Osteoblast (primary cell): Measurements from ENCODE around the gene SETD3. TPM values are rescaled to one million over a fixed set of nuclear protein-coding genes. Genes with fewer than 3 reads are reported as not detected.

Experiments used
- DNase-seq: peaks from one replicate; pipeline ENCODE4 v3.0.0; 2011; ENCODE audit warnings: low spot score, mixed read lengths; ENCODE audit not compliant: insufficient read length; ENCODE audit errors: missing footprints
- H2AFZ ChIP-seq: 2 replicates; pipeline ENCODE4 v1.6.0; 2011; ENCODE audit warnings: mild to moderate bottlenecking, low read length
- H3K27ac ChIP-seq: 2 replicates; pipeline ENCODE4 v1.5.1; 2011; ENCODE audit warnings: mild to moderate bottlenecking, low read depth, low read length, moderate library complexity
- H3K27me3 ChIP-seq: 2 replicates; pipeline ENCODE4 v1.6.0; 2012; ENCODE audit warnings: mild to moderate bottlenecking, control low read depth, inconsistent platforms, low read length, moderate library complexity; ENCODE audit not compliant: insufficient read depth
- H3K36me3 ChIP-seq: 2 replicates; pipeline ENCODE4 v1.5.1; 2011; ENCODE audit warnings: mild to moderate bottlenecking, low read length, control low read depth, moderate library complexity; ENCODE audit not compliant: insufficient read depth
- H3K4me1 ChIP-seq: 2 replicates; pipeline ENCODE4 v1.5.1; 2011; ENCODE audit warnings: mild to moderate bottlenecking, low read length, control low read depth, moderate library complexity; ENCODE audit not compliant: insufficient read depth
- H3K4me2 ChIP-seq: 2 replicates; pipeline ENCODE4 v1.6.0; 2011; ENCODE audit warnings: mild to moderate bottlenecking, low read length; ENCODE audit not compliant: insufficient read depth
- H3K4me3 ChIP-seq: fragments of 200-600 bp; sonication (generic); 3 replicates; pipeline ENCODE4 v1.5.1; 2012; ENCODE audit warnings: mild to moderate bottlenecking, low read length, inconsistent platforms; ENCODE audit not compliant: insufficient read depth
- H3K79me2 ChIP-seq: 2 replicates; pipeline ENCODE4 v1.6.0; 2012; ENCODE audit warnings: mild to moderate bottlenecking, low read length, control low read depth, inconsistent platforms; ENCODE audit not compliant: insufficient read depth
- H3K9me3 ChIP-seq: 2 replicates; pipeline ENCODE4 v1.5.1; 2011; ENCODE audit warnings: low read depth, low read length, control low read depth
- H4K20me1 ChIP-seq: 2 replicates; pipeline ENCODE4 v1.6.0; 2012; ENCODE audit warnings: mild to moderate bottlenecking, low read length, control low read depth; ENCODE audit not compliant: insufficient read depth
- total RNA-seq: library from RNA; depleted of rRNA; stranded (reverse); fragments of >200 nt; gene quantifications from 2 replicates; pipeline ENCODE4 v1.2.3, GENCODE V29; 2012
- TF ChIP-seq, protein P1 (sequence below): IDR thresholded peaks from 2 replicates; pipeline ENCODE4 v1.5.1; 2011; ENCODE audit warnings: mild to moderate bottlenecking, low read depth, low read length, moderate library complexity; ENCODE audit errors: extremely low read depth

Gene SETD3
- total RNA-seq, 1 donor: 65.1 TPM

DNA sequence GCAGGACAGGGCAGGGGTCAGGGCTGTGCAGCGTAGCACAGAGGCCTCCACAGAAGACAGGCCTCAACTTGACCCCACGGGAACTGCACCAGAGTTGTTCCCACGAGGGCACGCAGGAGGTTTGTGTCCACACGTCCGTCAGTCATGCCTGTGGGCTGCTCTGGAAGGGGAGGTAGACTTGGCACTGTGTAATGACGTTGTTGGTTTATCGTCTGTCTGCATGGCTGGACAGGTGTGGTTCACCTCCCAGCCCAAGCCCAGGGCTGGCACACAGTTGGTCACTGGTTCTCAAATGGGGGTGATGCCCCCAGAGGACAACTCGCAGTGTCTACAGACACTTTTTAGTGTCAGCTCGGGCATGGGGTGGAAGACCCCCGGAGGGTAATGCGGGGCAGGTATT lies 46.4 kb upstream of the SETD3 start:
- Histone ChIP-seq H3K9me3 (no peaks in the 10 kb centered on the region), H3K27me3 (no peaks in the 10 kb centered on the region), H4K20me1 (no peaks in the 10 kb centered on the region), H3K4me1 (peaks cover 31% of the 10 kb centered on the region), H3K4me2 (no peak overlapping the region), H3K36me3 (no peaks in the 10 kb centered on the region), H2AFZ (no peak overlapping the region), H3K27ac (no peak overlapping the region), H3K79me2 (no peaks in the 10 kb centered on the region), H3K4me3 (no peak overlapping the region)
- TF ChIP-seq, protein P1, sequence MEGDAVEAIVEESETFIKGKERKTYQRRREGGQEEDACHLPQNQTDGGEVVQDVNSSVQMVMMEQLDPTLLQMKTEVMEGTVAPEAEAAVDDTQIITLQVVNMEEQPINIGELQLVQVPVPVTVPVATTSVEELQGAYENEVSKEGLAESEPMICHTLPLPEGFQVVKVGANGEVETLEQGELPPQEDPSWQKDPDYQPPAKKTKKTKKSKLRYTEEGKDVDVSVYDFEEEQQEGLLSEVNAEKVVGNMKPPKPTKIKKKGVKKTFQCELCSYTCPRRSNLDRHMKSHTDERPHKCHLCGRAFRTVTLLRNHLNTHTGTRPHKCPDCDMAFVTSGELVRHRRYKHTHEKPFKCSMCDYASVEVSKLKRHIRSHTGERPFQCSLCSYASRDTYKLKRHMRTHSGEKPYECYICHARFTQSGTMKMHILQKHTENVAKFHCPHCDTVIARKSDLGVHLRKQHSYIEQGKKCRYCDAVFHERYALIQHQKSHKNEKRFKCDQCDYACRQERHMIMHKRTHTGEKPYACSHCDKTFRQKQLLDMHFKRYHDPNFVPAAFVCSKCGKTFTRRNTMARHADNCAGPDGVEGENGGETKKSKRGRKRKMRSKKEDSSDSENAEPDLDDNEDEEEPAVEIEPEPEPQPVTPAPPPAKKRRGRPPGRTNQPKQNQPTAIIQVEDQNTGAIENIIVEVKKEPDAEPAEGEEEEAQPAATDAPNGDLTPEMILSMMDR: no peak
- no peak for DNase-seq

DNA sequence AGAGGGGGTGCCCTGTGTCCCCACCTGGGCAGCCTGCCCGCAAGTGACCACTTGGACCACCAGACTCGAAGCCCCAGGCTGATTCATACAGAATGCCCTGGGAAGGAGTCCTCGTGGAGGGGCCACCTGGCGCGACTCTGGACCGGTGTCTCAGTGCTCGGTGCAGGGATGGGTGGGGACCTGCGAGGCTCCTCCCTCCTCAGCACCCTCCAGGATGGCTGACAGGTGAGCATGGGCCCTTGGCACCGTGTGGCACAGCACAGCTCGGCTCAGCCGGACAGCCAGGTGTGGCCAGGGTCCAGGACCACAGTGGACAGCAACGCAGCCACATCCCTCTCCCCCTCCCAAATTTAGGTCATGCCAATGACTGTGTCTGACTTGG lies 45.0 kb upstream of the SETD3 start:
- no peaks in the 10 kb centered on the region for H3K27me3 ChIP-seq
- H3K9me3 ChIP-seq: no peaks in the 10 kb centered on the region
- no peak overlapping the region for H3K27ac ChIP-seq
- no peak overlapping the region for H3K4me3 ChIP-seq
- H4K20me1 ChIP-seq: no peaks in the 10 kb centered on the region
- H3K4me2 ChIP-seq: no peak overlapping the region
- no peak overlapping the region for H2AFZ ChIP-seq
- TF ChIP-seq, protein P1: no peak
- no peak for DNase-seq
- peaks cover 17% of the 10 kb centered on the region for H3K4me1 ChIP-seq
- no peaks in the 10 kb centered on the region for H3K79me2 ChIP-seq
- H3K36me3 ChIP-seq: no peaks in the 10 kb centered on the region

DNA sequence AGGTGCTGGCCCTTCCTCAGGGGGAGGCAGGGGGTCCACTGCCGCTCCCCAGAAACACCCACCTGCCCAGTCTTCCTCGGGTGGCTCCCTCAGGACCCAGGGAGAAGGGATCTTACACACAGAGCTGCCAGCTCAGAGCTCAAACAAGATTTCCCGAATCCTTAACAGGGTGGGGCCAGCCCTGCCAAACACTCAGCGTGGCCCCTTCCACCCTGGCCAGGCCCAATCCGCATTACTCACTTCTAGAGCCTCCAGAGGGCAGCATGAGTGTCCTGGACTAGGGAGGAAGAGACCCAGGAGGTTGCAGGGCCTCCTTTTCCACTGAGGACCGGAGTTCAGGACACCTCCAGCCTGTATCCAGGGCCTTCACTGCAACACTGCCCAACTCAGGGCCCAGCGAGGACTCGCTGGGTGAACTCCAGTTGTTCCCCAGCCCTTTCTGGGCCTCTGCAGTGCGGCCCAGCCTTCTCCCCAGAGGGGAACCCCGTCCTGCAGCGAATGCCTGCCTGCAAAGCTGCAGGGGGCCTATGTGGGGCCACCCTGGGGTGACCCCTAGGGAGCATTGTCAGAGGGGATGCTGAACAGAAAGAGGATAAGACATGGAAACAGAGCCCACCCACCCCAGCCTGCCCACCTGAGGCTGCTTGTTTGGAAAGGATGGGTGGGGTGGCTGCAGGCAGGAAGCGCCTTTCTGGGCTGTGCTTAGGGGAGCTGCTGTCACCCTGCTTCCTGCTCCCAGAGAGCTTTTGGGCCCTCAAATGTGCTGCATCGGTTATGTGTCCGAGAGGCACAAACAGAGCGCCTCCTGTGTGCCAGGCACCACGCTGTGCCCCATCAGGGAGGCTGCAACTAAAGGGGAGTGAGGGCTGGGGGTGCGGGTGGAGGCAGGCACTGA lies 44.4 kb upstream of the SETD3 start:
- Histone ChIP-seq H3K36me3 (no peaks in the 10 kb centered on the region), H3K9me3 (no peaks in the 10 kb centered on the region), H3K4me2 (no peak overlapping the region), H3K27me3 (no peaks in the 10 kb centered on the region), H2AFZ (no peak overlapping the region), H3K27ac (no peak overlapping the region), H3K4me1 (peaks cover 13% of the 10 kb centered on the region), H3K4me3 (no peak overlapping the region), H4K20me1 (no peaks in the 10 kb centered on the region), H3K79me2 (no peaks in the 10 kb centered on the region)
- TF ChIP-seq, protein P1: peak; percentile 42
- DNase-seq: peak; percentile 98

DNA sequence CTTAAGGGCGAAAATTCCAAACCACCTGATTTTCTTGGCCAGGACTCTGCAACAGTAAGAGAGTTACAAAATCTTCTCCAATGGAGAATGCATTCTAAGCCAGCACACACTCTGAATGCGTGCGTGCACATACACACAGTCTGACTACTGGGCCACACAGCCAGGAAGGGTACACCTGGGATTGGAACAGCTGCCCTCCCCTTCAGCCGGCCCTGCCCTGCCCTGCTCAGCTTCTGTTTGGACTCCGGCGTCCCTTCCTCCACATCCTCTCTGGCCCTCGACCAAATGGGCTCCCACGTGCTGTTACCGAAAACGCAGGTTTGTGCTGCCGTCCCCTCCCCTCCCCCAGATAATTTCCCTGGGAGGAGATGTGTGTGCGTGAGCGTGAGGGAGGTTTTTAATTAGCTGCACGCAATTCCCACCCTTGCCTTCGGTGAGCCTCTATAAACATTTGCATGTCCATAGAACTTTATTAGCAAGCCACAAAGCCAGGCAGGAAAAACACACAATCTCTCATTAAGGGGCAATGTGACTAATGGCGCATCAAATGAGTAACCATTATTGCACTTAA lies 43.5 kb upstream of the SETD3 start:
- Histone ChIP-seq H3K4me2 (no peak overlapping the region), H3K9me3 (no peaks in the 10 kb centered on the region), H3K27ac (no peak overlapping the region), H2AFZ (no peak overlapping the region), H3K36me3 (no peaks in the 10 kb centered on the region), H3K4me1 (peaks cover 10% of the 10 kb centered on the region), H3K27me3 (no peaks in the 10 kb centered on the region), H4K20me1 (no peaks in the 10 kb centered on the region), H3K79me2 (no peaks in the 10 kb centered on the region), H3K4me3 (no peak overlapping the region)
- TF ChIP-seq, protein P1: no peak
- peak; percentile 73 for DNase-seq
